GM12872 (cell line): Measurements from ENCODE around the gene ADGRL1.

Experiments
- TF ChIP-seq, protein P1 (sequence below): IDR thresholded peaks from 3 replicates; pipeline ENCODE4 v1.5.1; 2011; ENCODE audit warnings: low read depth, mild to moderate bottlenecking, low read length, moderate library complexity; ENCODE audit not compliant: insufficient read depth

The ADGRL1 gene

DNA sequence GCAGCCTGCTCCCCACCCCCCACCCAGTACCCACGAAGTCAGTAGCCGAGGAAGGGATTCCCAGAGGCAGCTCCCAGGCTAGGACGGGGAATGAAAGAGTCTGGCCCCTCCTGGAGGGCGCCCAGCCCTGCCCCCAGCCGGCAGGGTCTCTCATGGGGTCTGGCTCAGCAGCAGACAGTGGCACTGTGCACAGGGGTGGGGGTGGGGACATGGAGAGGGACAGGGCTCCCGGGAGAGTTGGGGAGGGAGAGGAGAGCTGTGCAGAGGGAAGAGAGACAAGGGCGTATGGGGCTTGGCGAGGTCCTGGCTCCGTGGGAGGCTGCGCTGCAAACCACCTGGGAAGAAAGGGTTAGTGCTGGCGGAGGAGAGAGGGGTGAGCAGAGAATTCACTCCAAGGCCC is 41.9 kb downstream of the ADGRL1 start:
- TF ChIP-seq, protein P1, sequence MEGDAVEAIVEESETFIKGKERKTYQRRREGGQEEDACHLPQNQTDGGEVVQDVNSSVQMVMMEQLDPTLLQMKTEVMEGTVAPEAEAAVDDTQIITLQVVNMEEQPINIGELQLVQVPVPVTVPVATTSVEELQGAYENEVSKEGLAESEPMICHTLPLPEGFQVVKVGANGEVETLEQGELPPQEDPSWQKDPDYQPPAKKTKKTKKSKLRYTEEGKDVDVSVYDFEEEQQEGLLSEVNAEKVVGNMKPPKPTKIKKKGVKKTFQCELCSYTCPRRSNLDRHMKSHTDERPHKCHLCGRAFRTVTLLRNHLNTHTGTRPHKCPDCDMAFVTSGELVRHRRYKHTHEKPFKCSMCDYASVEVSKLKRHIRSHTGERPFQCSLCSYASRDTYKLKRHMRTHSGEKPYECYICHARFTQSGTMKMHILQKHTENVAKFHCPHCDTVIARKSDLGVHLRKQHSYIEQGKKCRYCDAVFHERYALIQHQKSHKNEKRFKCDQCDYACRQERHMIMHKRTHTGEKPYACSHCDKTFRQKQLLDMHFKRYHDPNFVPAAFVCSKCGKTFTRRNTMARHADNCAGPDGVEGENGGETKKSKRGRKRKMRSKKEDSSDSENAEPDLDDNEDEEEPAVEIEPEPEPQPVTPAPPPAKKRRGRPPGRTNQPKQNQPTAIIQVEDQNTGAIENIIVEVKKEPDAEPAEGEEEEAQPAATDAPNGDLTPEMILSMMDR = no peak

DNA sequence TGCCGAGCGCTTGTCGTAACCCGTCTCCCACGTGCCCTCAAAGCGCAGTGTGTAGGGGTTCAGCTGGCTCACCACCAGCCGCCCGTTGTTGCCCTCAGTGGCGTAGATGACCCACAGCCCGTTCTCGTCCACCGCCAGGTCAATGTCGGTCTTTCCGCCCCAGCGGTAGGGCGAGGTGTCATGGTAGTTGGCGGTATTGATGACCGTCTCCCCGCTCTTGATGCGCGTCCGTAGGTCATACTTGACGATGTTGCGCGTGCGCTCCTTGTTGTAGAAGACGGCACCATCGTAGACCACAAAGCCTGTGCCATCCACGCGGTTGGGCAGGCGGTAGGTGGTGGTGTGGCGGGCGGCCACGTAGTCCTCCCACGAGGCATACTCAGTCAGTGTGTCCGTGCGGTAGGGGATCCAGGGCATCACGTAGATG is 43.1 kb downstream of the ADGRL1 start:
- TF ChIP-seq, protein P1 = no peak

- TF ChIP-seq, protein P1 = no peak
Measured at GRCh38 chr19:14161305-14161704, 44.7 kb downstream of the ADGRL1 start.

GRCh38 chr19:14160017-14160703 is 45.8 kb downstream of the ADGRL1 start:
- TF ChIP-seq, protein P1 = no peak

- TF ChIP-seq, protein P1 = no peak
Measured at GRCh38 chr19:14159059-14159458, 46.9 kb downstream of the ADGRL1 start.

- TF ChIP-seq, protein P1 = no peak
Measured at GRCh38 chr19:14158276-14159023, 47.5 kb downstream of the ADGRL1 start.

- TF ChIP-seq, protein P1 = no peak
Measured at GRCh38 chr19:14156971-14157717, 48.8 kb downstream of the ADGRL1 start.
